ENCODE data around the gene SMG5. TPM values are rescaled to one million over a fixed set of nuclear protein-coding genes. Genes with fewer than 3 reads are reported as not detected.

Gene SMG5
- polyA plus RNA-seq, 3 donors from 2014 or later: 3.8 to 29.4 (median 8.5) TPM

DNA sequence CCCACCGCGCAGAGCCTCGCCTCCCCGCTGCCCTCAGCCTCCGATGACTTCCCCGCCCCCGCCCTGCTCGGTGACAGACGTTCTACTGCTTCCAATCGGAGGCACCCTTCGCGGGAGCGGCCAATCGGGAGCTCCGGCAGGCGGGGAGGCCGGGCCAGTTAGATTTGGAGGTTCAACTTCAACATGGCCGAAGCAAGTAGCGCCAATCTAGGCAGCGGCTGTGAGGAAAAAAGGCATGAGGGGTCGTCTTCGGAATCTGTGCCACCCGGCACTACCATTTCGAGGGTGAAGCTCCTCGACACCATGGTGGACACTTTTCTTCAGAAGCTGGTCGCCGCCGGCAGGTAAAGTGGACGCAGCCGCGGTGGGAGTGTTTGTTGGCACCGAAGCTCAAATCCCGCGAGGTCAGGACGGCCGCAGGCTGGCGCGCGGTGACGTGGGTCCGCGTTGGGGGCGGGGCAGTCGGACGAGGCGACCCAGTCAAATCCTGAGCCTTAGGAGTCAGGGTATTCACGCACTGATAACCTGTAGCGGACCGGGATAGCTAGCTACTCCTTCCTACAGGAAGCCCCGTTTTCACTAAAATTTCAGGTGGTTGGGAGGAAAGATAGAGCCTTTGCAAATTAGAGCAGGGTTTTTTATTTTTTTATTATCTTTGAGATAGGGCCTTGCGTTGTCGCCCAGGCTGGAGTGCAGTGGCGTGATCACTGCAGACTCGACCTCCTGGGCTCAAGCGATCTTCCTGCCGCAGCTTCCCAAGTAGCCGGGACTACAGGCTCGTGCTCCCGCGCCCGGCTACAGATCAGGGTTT, 69.6 kb downstream of the SMG5 start, which contains the start of gene PMF1:
Gene PMF1, plus strand, starts transcription at position 175 of the 811 bp plus-strand sequence. Its CDS starts 9 bp downstream, at position 184.
- peak; percentile 95 for DNase-seq
- peak within 1 kb of the TSS; percentile 90 to 99 (median 97) for H3K4me3 Mint-ChIP-seq
- no peaks in the 10 kb centered on the region for H3K9me3 Mint-ChIP-seq
- peaks cover 0 to 22% (median 6%) of the 10 kb centered on the region in 3 donors for H3K36me3 Mint-ChIP-seq
- peaks cover 28 to 37% of the 10 kb centered on the region in 2 donors for H3K4me1 Mint-ChIP-seq
- peaks cover 0 to 6% (median 2%) of the 10 kb centered on the region in 3 donors for H3K27me3 Mint-ChIP-seq (ENCODE audit: low read depth in 3 of 3)
- H3K27ac Mint-ChIP-seq: peak within 1 kb of the TSS; percentile 97 to 99 (median 98)

DNA sequence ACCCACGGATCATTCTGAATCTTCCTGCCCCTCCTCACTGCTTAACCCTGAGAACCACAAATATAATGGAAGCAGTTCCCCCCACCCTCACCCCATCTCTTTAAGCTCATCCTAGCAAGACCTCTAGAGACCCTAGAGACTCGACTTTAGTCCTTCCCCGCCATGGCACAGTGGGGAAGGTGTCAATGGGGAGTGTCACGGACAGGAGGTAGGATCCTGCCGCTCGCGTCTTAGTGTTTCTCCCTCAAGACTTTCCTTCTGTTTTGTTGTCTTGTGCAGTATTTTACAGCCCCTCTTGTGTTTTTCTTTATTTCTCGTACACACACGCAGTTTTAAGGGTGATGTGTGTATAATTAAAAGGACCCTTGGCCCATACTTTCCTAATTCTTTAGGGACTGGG, 70.5 kb downstream of the SMG5 start:
- Mint-ChIP-seq H3K27ac (peak overlapping the region; percentile 97 to 99 (median 98)), H3K27me3 (ENCODE audit: low read depth in 3 of 3) (peaks cover 0 to 6% (median 2%) of the 10 kb centered on the region in 3 donors), H3K9me3 (no peaks in the 10 kb centered on the region), H3K36me3 (peaks cover 0 to 25% (median 6%) of the 10 kb centered on the region in 3 donors), H3K4me3 (peak overlapping the region; percentile 90 to 99 (median 97)), H3K4me1 (peaks cover 24 to 31% of the 10 kb centered on the region in 2 donors)
- no peak for DNase-seq

GRCh38 chr1:156211243-156211642, 71.4 kb downstream of the SMG5 start:
- Mint-ChIP-seq H3K27me3 (ENCODE audit: low read depth in 3 of 3) (peaks cover 0 to 6% (median 2%) of the 10 kb centered on the region in 3 donors), H3K27ac (peak overlapping the region; percentile 15 to 99 (median 81)), H3K36me3 (peaks cover 0 to 28% (median 6%) of the 10 kb centered on the region in 3 donors), H3K4me1 (peaks cover 24 to 31% of the 10 kb centered on the region in 2 donors), H3K4me3 (peak overlapping the region in 4 of 5 donors; percentile 14 to 97 (median 28)), H3K9me3 (no peaks in the 10 kb centered on the region)
- no peak for DNase-seq

- no peak for DNase-seq
- peaks cover 11 to 15% of the 10 kb centered on the region in 2 donors for H3K4me1 Mint-ChIP-seq
- no peaks in the 10 kb centered on the region for H3K9me3 Mint-ChIP-seq
- H3K36me3 Mint-ChIP-seq: peaks cover 11 to 36% (median 11%) of the 10 kb centered on the region in 3 donors
- peaks cover 0 to 2% (median 0%) of the 10 kb centered on the region in 3 donors for H3K27me3 Mint-ChIP-seq (ENCODE audit: low read depth in 3 of 3)
- no peak overlapping the region for H3K4me3 Mint-ChIP-seq
- no peak overlapping the region for H3K27ac Mint-ChIP-seq
Measured at GRCh38 chr1:156204686-156205085, 77.9 kb downstream of the SMG5 start.

DNA sequence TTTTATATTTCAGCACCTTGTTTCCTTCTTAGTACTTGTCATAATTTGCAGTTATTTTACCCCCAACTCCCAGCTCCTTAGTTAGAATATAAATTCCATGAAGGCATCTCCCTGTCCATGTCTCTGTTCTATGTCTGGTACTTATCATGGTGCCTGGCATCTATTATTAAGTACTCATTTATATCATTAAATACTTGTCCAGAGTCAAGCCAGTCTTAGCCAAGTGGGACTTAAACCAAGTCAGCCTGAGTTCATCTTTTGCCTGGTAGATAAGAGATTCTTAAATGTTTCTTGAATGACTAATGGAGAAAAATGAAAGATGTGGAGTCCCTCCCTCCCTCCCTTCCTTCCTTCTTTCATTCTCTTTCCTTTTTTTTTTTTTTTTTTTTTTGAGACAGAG, 79.3 kb downstream of the SMG5 start:
- Mint-ChIP-seq H3K9me3 (no peaks in the 10 kb centered on the region), H3K27ac (no peak overlapping the region), H3K4me3 (no peak overlapping the region), H3K36me3 (peaks cover 4 to 30% (median 11%) of the 10 kb centered on the region in 3 donors), H3K4me1 (peaks cover 23 to 28% of the 10 kb centered on the region in 2 donors), H3K27me3 (ENCODE audit: low read depth in 3 of 3) (peaks cover 0 to 2% (median 0%) of the 10 kb centered on the region in 3 donors)
- DNase-seq: no peak

GRCh38 chr1:156200044-156200443, 82.6 kb downstream of the SMG5 start:
- no peak for DNase-seq
- Mint-ChIP-seq H3K4me3 (no peak overlapping the region), H3K27ac (peak overlapping the region in 2 of 6 donors; percentile 2 to 30), H3K36me3 (peaks cover 0 to 17% (median 7%) of the 10 kb centered on the region in 3 donors), H3K27me3 (ENCODE audit: low read depth in 3 of 3) (peaks cover 0 to 2% (median 0%) of the 10 kb centered on the region in 3 donors), H3K9me3 (no peaks in the 10 kb centered on the region), H3K4me1 (peaks cover 38 to 55% of the 10 kb centered on the region in 2 donors)

Other genes starting within 250 kb of the SMG5 start
- gene UBQLN4, start 229.0 kb downstream of the SMG5 start, polyA plus RNA-seq: 10 to 100 TPM in 1 of 3 donors, 1 to 10 TPM in 2; 5.0 to 10.8 (median 7.6) TPM
- 100 to 1,000 TPM; 144 to 204 (median 160) TPM for gene LAMTOR2, start 228.0 kb downstream of the SMG5 start, polyA plus RNA-seq
- gene RAB25, start 221.7 kb downstream of the SMG5 start, polyA plus RNA-seq: not detected
- gene MEX3A, start 200.4 kb downstream of the SMG5 start, polyA plus RNA-seq: not detected
- gene LMNA, start 168.1 kb downstream of the SMG5 start, polyA plus RNA-seq: 10 to 100 TPM in 2 of 3 donors, 1 to 10 TPM in 1; 4.4 to 14.0 (median 10.3) TPM
- gene SEMA4A, start 129.2 kb downstream of the SMG5 start, polyA plus RNA-seq: 10 to 100 TPM in 1 of 3 donors, 1 to 10 TPM in 2; 2.5 to 12.4 (median 3.2) TPM
- 10 to 100 TPM in 2 of 3 donors, 1 to 10 TPM in 1; 5.5 to 21.5 (median 12.1) TPM for gene SLC25A44, start 88.7 kb downstream of the SMG5 start, polyA plus RNA-seq
- gene PMF1, start 69.8 kb downstream of the SMG5 start, polyA plus RNA-seq: 100 to 1,000 TPM in 2 of 3 donors, 10 to 100 TPM in 1; 67.3 to 122 (median 100) TPM
- not detected for gene BGLAP, start 40.6 kb downstream of the SMG5 start, polyA plus RNA-seq
- 1 to 10 TPM; 1.3 to 2.5 (median 2.1) TPM for gene PAQR6, start 34.8 kb downstream of the SMG5 start, polyA plus RNA-seq
- gene TMEM79, start 1.5 kb upstream of the SMG5 start, polyA plus RNA-seq: 1 to 10 TPM; 2.0 to 6.5 (median 2.7) TPM
- 10 to 100 TPM; 22.6 to 27.2 (median 26.3) TPM for gene GLMP, start 12.9 kb upstream of the SMG5 start, polyA plus RNA-seq
- gene VHLL, start 16.5 kb upstream of the SMG5 start, polyA plus RNA-seq: not detected
- gene CCT3, start 55.5 kb upstream of the SMG5 start, polyA plus RNA-seq: 100 to 1,000 TPM; 174 to 225 (median 177) TPM
- under 1 TPM in 1 of 3 donors, not detected in 2; 0.62 TPM for gene TSACC, start 55.7 kb upstream of the SMG5 start, polyA plus RNA-seq
- gene RHBG, start 86.4 kb upstream of the SMG5 start, polyA plus RNA-seq: not detected
- 10 to 100 TPM in 1 of 3 donors, 1 to 10 TPM in 2; 5.0 to 22.8 (median 6.0) TPM for gene MEF2D, start 217.9 kb upstream of the SMG5 start, polyA plus RNA-seq

All from immature natural killer cell (primary cell).